OCI-LY3 (cell line): ENCODE results near the gene UNC5C.

Experiments
- H2AFZ ChIP-seq: fragments of 200-600, 300-600 bp; shearing (Covaris generic); 2 replicates; pipeline ENCODE4 v1.6.0; 2014; ENCODE audit warnings: antibody characterized with exemption, low read depth, low read length
- H3K27ac ChIP-seq: fragments of 200-600, 300-600 bp; sonication (generic); 2 replicates; pipeline ENCODE4 v1.5.1; 2014; ENCODE audit warnings: mild to moderate bottlenecking, low read length, moderate library complexity, mixed read lengths
- H3K27me3 ChIP-seq: fragments of 200-600, 300-600 bp; sonication (generic); 2 replicates; pipeline ENCODE4 v1.6.1; 2014; ENCODE audit warnings: low read depth, low read length, mixed read lengths
- H3K36me3 ChIP-seq: fragments of 200-600, 300-600 bp; sonication (generic); replicated peaks from 2 replicates; pipeline ENCODE3; 2014; ENCODE audit warnings: low read depth, low read length, mixed read lengths
- H3K4me1 ChIP-seq: fragments of 300-600, 200-600 bp; sonication (generic); 2 replicates; pipeline ENCODE4 v1.6.1; 2014; ENCODE audit warnings: low read length, mixed read lengths
- H3K4me2 ChIP-seq: fragments of 200-600, 300-600 bp; sonication (generic); 2 replicates; pipeline ENCODE4 v1.6.1; 2014; ENCODE audit warnings: low read length, mixed read lengths
- H3K4me3 ChIP-seq: fragments of 300-600, 200-600 bp; sonication (generic); 2 replicates; pipeline ENCODE4 v1.5.1; 2014; ENCODE audit warnings: antibody characterized with exemption, mild to moderate bottlenecking, low read length, moderate library complexity
- H3K79me2 ChIP-seq: fragments of 300-600, 200-600 bp; shearing (Covaris generic); 2 replicates; pipeline ENCODE4 v1.6.1; 2014; ENCODE audit warnings: mild to moderate bottlenecking, low read length, mixed read lengths
- H3K9ac ChIP-seq: fragments of 300-600, 200-600 bp; shearing (Covaris generic); 2 replicates; pipeline ENCODE4 v1.6.0; 2014; ENCODE audit warnings: mild to moderate bottlenecking, low read length, moderate library complexity
- H3K9me3 ChIP-seq: fragments of 200-600, 300-600 bp; shearing (Covaris generic); 2 replicates; pipeline ENCODE4 v1.6.1; 2014; ENCODE audit warnings: low read length, mixed read lengths; ENCODE audit not compliant: insufficient read depth
- H4K20me1 ChIP-seq: fragments of 200-600, 300-600 bp; sonication (generic); 2 replicates; pipeline ENCODE4 v1.6.1; 2016; ENCODE audit warnings: low read length, mixed read lengths; ENCODE audit not compliant: insufficient read depth
- CTCF ChIP-seq: fragments of 200-600, 300-600 bp; sonication (generic); IDR thresholded peaks from 2 replicates; pipeline ENCODE4 v1.5.1; 2014; ENCODE audit warnings: antibody characterized with exemption, low read length, low read depth
- EZH2phosphoT487 ChIP-seq: fragments of 200-600 bp; shearing (Covaris generic); IDR thresholded peaks from 2 replicates; pipeline ENCODE4 v1.6.1; 2018; ENCODE audit warnings: antibody characterized with exemption, mixed run types, low read depth

Gene UNC5C

GRCh38 chr4:95256108-95256835 is 292.5 kb downstream of the UNC5C start:
- no peaks in the 10 kb centered on the region for H4K20me1 ChIP-seq
- no peaks in the 10 kb centered on the region for H3K36me3 ChIP-seq
- H3K9ac ChIP-seq: no peak overlapping the region
- H3K4me1 ChIP-seq: no peaks in the 10 kb centered on the region
- H3K4me3 ChIP-seq: no peak overlapping the region
- no peak overlapping the region for H2AFZ ChIP-seq
- no peak overlapping the region for H3K4me2 ChIP-seq
- no peaks in the 10 kb centered on the region for H3K79me2 ChIP-seq
- TF ChIP-seq CTCF: no peak
- no peak for TF ChIP-seq EZH2phosphoT487
- H3K27me3 ChIP-seq: no peaks in the 10 kb centered on the region
- H3K9me3 ChIP-seq: no peaks in the 10 kb centered on the region
- H3K27ac ChIP-seq: no peak overlapping the region

- no peaks in the 10 kb centered on the region for H3K4me1 ChIP-seq
- no peak overlapping the region for H2AFZ ChIP-seq
- no peak overlapping the region for H3K27ac ChIP-seq
- no peak overlapping the region for H3K4me2 ChIP-seq
- no peak overlapping the region for H3K9ac ChIP-seq
- no peak for TF ChIP-seq CTCF
- TF ChIP-seq EZH2phosphoT487: no peak
- H3K4me3 ChIP-seq: no peak overlapping the region
- no peaks in the 10 kb centered on the region for H3K27me3 ChIP-seq
- no peaks in the 10 kb centered on the region for H3K9me3 ChIP-seq
- no peaks in the 10 kb centered on the region for H3K36me3 ChIP-seq
- H4K20me1 ChIP-seq: no peaks in the 10 kb centered on the region
- no peaks in the 10 kb centered on the region for H3K79me2 ChIP-seq
Measured at GRCh38 chr4:95255396-95256107, 293.2 kb downstream of the UNC5C start.

GRCh38 chr4:95251568-95251967 is 297.2 kb downstream of the UNC5C start:
- Histone ChIP-seq H3K4me2 (no peak overlapping the region), H3K4me3 (no peak overlapping the region), H3K27ac (no peak overlapping the region), H4K20me1 (no peaks in the 10 kb centered on the region), H3K27me3 (no peaks in the 10 kb centered on the region), H2AFZ (no peak overlapping the region), H3K9me3 (no peaks in the 10 kb centered on the region), H3K4me1 (no peaks in the 10 kb centered on the region), H3K79me2 (no peaks in the 10 kb centered on the region), H3K9ac (no peak overlapping the region), H3K36me3 (no peaks in the 10 kb centered on the region)
- TF ChIP-seq EZH2phosphoT487: no peak
- no peak for TF ChIP-seq CTCF

GRCh38 chr4:95250544-95251137 is 298.1 kb downstream of the UNC5C start:
- Histone ChIP-seq H3K4me2 (no peak overlapping the region), H3K9me3 (no peaks in the 10 kb centered on the region), H3K27me3 (no peaks in the 10 kb centered on the region), H3K27ac (no peak overlapping the region), H3K79me2 (no peaks in the 10 kb centered on the region), H3K9ac (no peak overlapping the region), H2AFZ (no peak overlapping the region), H3K4me3 (no peak overlapping the region), H3K4me1 (no peaks in the 10 kb centered on the region), H3K36me3 (no peaks in the 10 kb centered on the region), H4K20me1 (no peaks in the 10 kb centered on the region)
- no peak for TF ChIP-seq CTCF
- TF ChIP-seq EZH2phosphoT487: no peak
